HepG2 (cell line): ENCODE results near the gene CUTC. TPM values are rescaled to one million over a fixed set of nuclear protein-coding genes. Genes with fewer than 3 reads are reported as not detected.
A peak's percentile ranks its signal among the peaks of the same experiment; 100 is the strongest.

Experiments used
- ATF3 ChIP-seq: sonication (generic); formaldehyde crosslinking; IDR thresholded peaks from 2 replicates; pipeline ENCODE4 v1.4.0; 2020; ENCODE audit warnings: missing genetic modification reagents
- ESRRA ChIP-seq: sonication (generic); formaldehyde crosslinking; IDR thresholded peaks from 2 replicates; pipeline ENCODE4 v1.5.1; 2020; ENCODE audit warnings: mild to moderate bottlenecking, low read depth, missing genetic modification reagents
- MIER3 ChIP-seq: IDR thresholded peaks from 2 replicates; pipeline ENCODE4 v1.6.1; 2016; ENCODE audit warnings: missing compliant biosample characterization, borderline replicate concordance
- PITX1 ChIP-seq: sonication (generic); formaldehyde crosslinking; IDR thresholded peaks from 2 replicates; pipeline ENCODE4 v1.5.1; 2020; ENCODE audit warnings: mild to moderate bottlenecking, missing genetic modification reagents
- PRDM4 ChIP-seq: sonication (generic); formaldehyde crosslinking; IDR thresholded peaks from 2 replicates; pipeline ENCODE4 v1.9.0; 2021; ENCODE audit warnings: missing genetic modification reagents, borderline replicate concordance
- RBM39 ChIP-seq: fragments of 200-400 bp; formaldehyde crosslinking; IDR thresholded peaks from one replicate; pipeline ENCODE4 v1.6.1; 2018; ENCODE audit warnings: antibody characterized with exemption, mild to moderate bottlenecking, low read depth, low read length; ENCODE audit not compliant: poor library complexity, severe bottlenecking
- SOX5 ChIP-seq: IDR thresholded peaks from 2 replicates; pipeline ENCODE4 v1.6.1; 2016; ENCODE audit warnings: borderline replicate concordance
- TAF1 ChIP-seq: sonication (generic); formaldehyde crosslinking; IDR thresholded peaks from 2 replicates; pipeline ENCODE4 v1.4.0; 2020; ENCODE audit warnings: missing genetic modification reagents
- TBX2 ChIP-seq: sonication (generic); formaldehyde crosslinking; IDR thresholded peaks from 2 replicates; pipeline ENCODE4 v1.5.0; 2020; ENCODE audit warnings: missing genetic modification reagents, mild to moderate bottlenecking, borderline replicate concordance
- ZFY ChIP-seq: sonication (generic); formaldehyde crosslinking; IDR thresholded peaks from 2 replicates; pipeline ENCODE4 v1.4.0; 2020; ENCODE audit warnings: missing genetic modification reagents
- ZNF570 ChIP-seq: sonication (generic); formaldehyde crosslinking; IDR thresholded peaks from 2 replicates; pipeline ENCODE4 v1.4.0; 2020; ENCODE audit warnings: mild to moderate bottlenecking, missing genetic modification reagents, borderline replicate concordance
- ZNF605 ChIP-seq: sonication (generic); formaldehyde crosslinking; IDR thresholded peaks from 2 replicates; pipeline ENCODE4 v1.8.0; 2022; ENCODE audit warnings: mild to moderate bottlenecking, missing genetic modification reagents
- polyA plus RNA-seq, 8 experiments: library from polyadenylated mRNA; depleted of rRNA in 3 of 8; stranded (reverse) in 7 of 8; unstranded in 1 of 8; fragments of >200 nt; fragmentation: Illumina TruSeq in 4 of 8; extraction: Trizol in 4 of 8; gene quantifications; 2 replicates each; pipeline versions ENCODE4 v1.2.1 to v1.2.3, GENCODE V29; 2011 to 2016; ENCODE audit warnings: low read depth in 4 of 8, missing spikeins in 1 of 8, mixed read lengths in 1 of 8; ENCODE audit not compliant: insufficient read depth in 1 of 8
- total RNA-seq, 5 experiments: library from RNA; depleted of rRNA; stranded (reverse); fragments of >200 nt; fragmentation: Illumina TruSeq; extraction: Trizol; gene quantifications; 2 replicates each; pipeline ENCODE4 v1.2.3, GENCODE V29; 2016; ENCODE audit warnings: low read depth in 1 of 5
- TF ChIP-seq, protein P1 (sequence below): sonication (generic); formaldehyde crosslinking; IDR thresholded peaks from 2 replicates; pipeline ENCODE4 v1.4.0; 2020; ENCODE audit warnings: missing genetic modification reagents, borderline replicate concordance
- TF ChIP-seq, protein P2 (sequence below): IDR thresholded peaks from 2 replicates; pipeline ENCODE4 v1.6.1; 2012; ENCODE audit warnings: low read length, improper control_type of control experiment
- TF ChIP-seq, protein P3 (sequence below): sonication (generic); formaldehyde crosslinking; IDR thresholded peaks from 2 replicates; pipeline ENCODE4 v1.5.0; 2020; ENCODE audit warnings: missing genetic modification reagents, mild to moderate bottlenecking, borderline replicate concordance
- TF ChIP-seq, protein P4 (sequence below): sonication (generic); formaldehyde crosslinking; IDR thresholded peaks from 2 replicates; pipeline ENCODE4 v1.8.1; 2023; ENCODE audit warnings: mild to moderate bottlenecking, missing genetic modification reagents, borderline replicate concordance

CUTC gene
- total and polyA plus RNA-seq, 2 of the 13 experiments (the other 11 are each of a cell fraction or from before 2014, with no cell fraction given), result 22.3 to 25.8 TPM

DNA sequence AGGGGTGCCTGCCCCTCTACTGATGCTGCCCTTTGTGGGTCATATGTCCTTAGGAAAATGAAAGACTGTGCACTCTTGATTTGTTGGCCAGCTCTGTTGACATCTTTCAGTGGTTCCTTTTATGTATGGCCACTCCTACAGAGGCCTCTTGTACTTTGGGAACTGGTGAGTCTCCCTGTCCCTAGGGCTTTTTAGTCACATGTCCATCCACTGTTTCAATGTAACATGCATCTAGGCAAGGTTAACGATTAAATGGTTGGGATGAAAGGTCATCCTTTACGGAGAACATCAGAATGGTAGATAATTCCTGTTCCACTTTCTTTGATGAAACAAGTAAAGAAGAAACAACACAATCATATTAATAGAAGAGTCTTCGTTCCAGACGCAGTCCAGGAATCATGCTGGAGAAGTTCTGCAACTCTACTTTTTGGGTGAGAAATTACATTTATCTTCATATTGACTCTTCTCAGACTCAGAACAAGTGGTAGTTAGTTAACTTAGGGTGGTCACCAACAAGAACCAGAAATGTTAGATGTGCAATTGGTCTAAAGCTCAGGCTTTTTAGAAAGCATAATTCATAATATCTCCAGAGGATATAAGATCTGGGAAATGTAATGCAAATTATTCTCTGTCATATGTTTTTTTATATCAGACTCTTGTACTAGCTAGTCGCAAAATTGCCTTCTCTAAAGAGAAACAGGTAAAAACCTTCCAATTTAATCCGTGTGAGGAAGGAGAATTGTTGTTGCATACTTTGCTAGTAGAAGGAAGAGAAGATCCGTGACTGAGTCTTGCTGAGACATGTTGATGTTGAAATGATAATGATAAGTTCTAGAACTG lies 50.6 kb downstream of the CUTC start, which contains the start of gene ABCC2 (continued):
- TF ChIP-seq, protein P1, sequence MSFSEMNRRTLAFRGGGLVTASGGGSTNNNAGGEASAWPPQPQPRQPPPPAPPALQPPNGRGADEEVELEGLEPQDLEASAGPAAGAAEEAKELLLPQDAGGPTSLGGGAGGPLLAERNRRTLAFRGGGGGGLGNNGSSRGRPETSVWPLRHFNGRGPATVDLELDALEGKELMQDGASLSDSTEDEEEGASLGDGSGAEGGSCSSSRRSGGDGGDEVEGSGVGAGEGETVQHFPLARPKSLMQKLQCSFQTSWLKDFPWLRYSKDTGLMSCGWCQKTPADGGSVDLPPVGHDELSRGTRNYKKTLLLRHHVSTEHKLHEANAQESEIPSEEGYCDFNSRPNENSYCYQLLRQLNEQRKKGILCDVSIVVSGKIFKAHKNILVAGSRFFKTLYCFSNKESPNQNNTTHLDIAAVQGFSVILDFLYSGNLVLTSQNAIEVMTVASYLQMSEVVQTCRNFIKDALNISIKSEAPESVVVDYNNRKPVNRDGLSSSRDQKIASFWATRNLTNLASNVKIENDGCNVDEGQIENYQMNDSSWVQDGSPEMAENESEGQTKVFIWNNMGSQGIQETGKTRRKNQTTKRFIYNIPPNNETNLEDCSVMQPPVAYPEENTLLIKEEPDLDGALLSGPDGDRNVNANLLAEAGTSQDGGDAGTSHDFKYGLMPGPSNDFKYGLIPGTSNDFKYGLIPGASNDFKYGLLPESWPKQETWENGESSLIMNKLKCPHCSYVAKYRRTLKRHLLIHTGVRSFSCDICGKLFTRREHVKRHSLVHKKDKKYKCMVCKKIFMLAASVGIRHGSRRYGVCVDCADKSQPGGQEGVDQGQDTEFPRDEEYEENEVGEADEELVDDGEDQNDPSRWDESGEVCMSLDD (CRISPR knock-in tag), result no peak
- TF ChIP-seq ATF3 (CRISPR knock-in tag), result no peak; the same call in 1 of the 2 replicates
- TF ChIP-seq, protein P2, sequence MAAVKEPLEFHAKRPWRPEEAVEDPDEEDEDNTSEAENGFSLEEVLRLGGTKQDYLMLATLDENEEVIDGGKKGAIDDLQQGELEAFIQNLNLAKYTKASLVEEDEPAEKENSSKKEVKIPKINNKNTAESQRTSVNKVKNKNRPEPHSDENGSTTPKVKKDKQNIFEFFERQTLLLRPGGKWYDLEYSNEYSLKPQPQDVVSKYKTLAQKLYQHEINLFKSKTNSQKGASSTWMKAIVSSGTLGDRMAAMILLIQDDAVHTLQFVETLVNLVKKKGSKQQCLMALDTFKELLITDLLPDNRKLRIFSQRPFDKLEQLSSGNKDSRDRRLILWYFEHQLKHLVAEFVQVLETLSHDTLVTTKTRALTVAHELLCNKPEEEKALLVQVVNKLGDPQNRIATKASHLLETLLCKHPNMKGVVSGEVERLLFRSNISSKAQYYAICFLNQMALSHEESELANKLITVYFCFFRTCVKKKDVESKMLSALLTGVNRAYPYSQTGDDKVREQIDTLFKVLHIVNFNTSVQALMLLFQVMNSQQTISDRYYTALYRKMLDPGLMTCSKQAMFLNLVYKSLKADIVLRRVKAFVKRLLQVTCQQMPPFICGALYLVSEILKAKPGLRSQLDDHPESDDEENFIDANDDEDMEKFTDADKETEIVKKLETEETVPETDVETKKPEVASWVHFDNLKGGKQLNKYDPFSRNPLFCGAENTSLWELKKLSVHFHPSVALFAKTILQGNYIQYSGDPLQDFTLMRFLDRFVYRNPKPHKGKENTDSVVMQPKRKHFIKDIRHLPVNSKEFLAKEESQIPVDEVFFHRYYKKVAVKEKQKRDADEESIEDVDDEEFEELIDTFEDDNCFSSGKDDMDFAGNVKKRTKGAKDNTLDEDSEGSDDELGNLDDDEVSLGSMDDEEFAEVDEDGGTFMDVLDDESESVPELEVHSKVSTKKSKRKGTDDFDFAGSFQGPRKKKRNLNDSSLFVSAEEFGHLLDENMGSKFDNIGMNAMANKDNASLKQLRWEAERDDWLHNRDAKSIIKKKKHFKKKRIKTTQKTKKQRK, result no peak
- no peak for TF ChIP-seq ZNF570 (CRISPR knock-in tag)
- TF ChIP-seq, protein P3, sequence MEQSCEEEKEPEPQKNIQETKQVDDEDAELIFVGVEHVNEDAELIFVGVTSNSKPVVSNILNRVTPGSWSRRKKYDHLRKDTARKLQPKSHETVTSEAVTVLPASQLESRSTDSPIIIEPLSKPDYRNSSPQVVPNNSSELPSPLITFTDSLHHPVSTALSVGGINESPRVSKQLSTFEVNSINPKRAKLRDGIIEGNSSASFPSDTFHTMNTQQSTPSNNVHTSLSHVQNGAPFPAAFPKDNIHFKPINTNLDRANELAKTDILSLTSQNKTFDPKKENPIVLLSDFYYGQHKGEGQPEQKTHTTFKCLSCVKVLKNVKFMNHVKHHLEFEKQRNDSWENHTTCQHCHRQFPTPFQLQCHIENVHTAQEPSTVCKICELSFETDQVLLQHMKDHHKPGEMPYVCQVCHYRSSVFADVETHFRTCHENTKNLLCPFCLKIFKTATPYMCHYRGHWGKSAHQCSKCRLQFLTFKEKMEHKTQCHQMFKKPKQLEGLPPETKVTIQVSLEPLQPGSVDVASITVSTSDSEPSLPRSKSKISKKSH, result no peak
- no peak for TF ChIP-seq PITX1
- TF ChIP-seq, protein P4, sequence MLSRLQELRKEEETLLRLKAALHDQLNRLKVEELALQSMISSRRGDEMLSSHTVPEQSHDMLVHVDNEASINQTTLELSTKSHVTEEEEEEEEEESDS (CRISPR knock-in tag), result no peak
- peak; percentile 80; the same call in 1 of the 2 replicates for TF ChIP-seq SOX5 (CRISPR knock-in tag)
- no peak for TF ChIP-seq ESRRA (CRISPR knock-in tag)
- TF ChIP-seq MIER3 (CRISPR knock-in tag), result peak; percentile 74; the same call in 1 of the 2 replicates
- TF ChIP-seq RBM39, result no peak
- TF ChIP-seq ZFY, result peak; percentile 64
- no peak for TF ChIP-seq TBX2 (CRISPR knock-in tag)
- TF ChIP-seq PRDM4 (CRISPR knock-in tag), result no peak
- TF ChIP-seq TAF1 (CRISPR knock-in tag), result peak; percentile 80; the same call in 1 of the 2 replicates
- TF ChIP-seq ZNF605 (CRISPR knock-in tag), result no peak
